NCI-H2196 (cell line): Measurements from ENCODE around the gene ZMYND8.
"Not testable (repeated sequence)": the region's sequence is repeated elsewhere in the genome, so short reads cannot be mapped to it uniquely, and the experiment has no call there.

Source experiments
- DNase-seq: peaks from one replicate; lab custom pipeline; 2025; ENCODE audit not compliant: unreplicated experiment; lab: John Stamatoyannopoulos, UW

The ZMYND8 gene

GRCh38 chr20:47266847-47267515, 89.5 kb downstream of the ZMYND8 start:
- DNase-seq = no peak

- DNase-seq = no peak
Observed at GRCh38 chr20:47265984-47266383, 90.5 kb downstream of the ZMYND8 start.

- DNase-seq = no peak
Observed at GRCh38 chr20:47265214-47265613, 91.3 kb downstream of the ZMYND8 start.

GRCh38 chr20:47264137-47264769, 92.2 kb downstream of the ZMYND8 start:
- not testable (repeated sequence) for DNase-seq

GRCh38 chr20:47263465-47264084, 92.9 kb downstream of the ZMYND8 start:
- peak; percentile 11 for DNase-seq

- no peak for DNase-seq
Observed at GRCh38 chr20:47263080-47263464, 93.4 kb downstream of the ZMYND8 start.

GRCh38 chr20:47262365-47263013, 94.0 kb downstream of the ZMYND8 start:
- DNase-seq = no peak

- no peak for DNase-seq
Observed at GRCh38 chr20:47262008-47262364, 94.5 kb downstream of the ZMYND8 start.

GRCh38 chr20:47261161-47261774, 95.2 kb downstream of the ZMYND8 start:
- DNase-seq = not testable (repeated sequence)

GRCh38 chr20:47260540-47261126, 95.9 kb downstream of the ZMYND8 start:
- DNase-seq = not testable (repeated sequence)

GRCh38 chr20:47258745-47259695, 97.5 kb downstream of the ZMYND8 start:
- DNase-seq = no peak

GRCh38 chr20:47257771-47258170, 98.7 kb downstream of the ZMYND8 start:
- no peak for DNase-seq

- DNase-seq = no peak
Observed at GRCh38 chr20:47257256-47257655, 99.2 kb downstream of the ZMYND8 start.

- DNase-seq = no peak
Observed at GRCh38 chr20:47256668-47257236, 99.7 kb downstream of the ZMYND8 start.

- peak; percentile 37 for DNase-seq
Observed at GRCh38 chr20:47253872-47254271, 102.6 kb downstream of the ZMYND8 start.

GRCh38 chr20:47252879-47253307, 103.6 kb downstream of the ZMYND8 start:
- DNase-seq = peak; percentile 87

GRCh38 chr20:47251154-47252020, 105.1 kb downstream of the ZMYND8 start:
- DNase-seq = no peak

- DNase-seq = no peak
Observed at GRCh38 chr20:47250360-47250759, 106.1 kb downstream of the ZMYND8 start.

- DNase-seq = no peak
Observed at GRCh38 chr20:47249913-47250312, 106.6 kb downstream of the ZMYND8 start.
